Naive thymus-derived CD8-positive, alpha-beta T cell (primary cell): Measurements from ENCODE around the gene RNF145. TPM values are rescaled to one million over a fixed set of nuclear protein-coding genes. Genes with fewer than 3 reads are reported as not detected.
A peak's percentile ranks its signal among the peaks of the same experiment; 100 is the strongest.
"Not testable (repeated sequence)": the region's sequence is repeated elsewhere in the genome, so short reads cannot be mapped to it uniquely, and the experiment has no call there.

Source experiments
- ATAC-seq, 2 donors: fragments of 150-1000 bp; cut with Tn5 transposase in 1 of 2; sonication (Bioruptor Pico), chemical (Tn5 transposase) in 1 of 2; 1 replicate in 1 of 2; 2 replicates in 1 of 2; pipeline ENCODE4 v1.10.0; 2021; ENCODE audit warnings: mild to moderate bottlenecking in 2 of 2, moderate library complexity in 2 of 2
- POLR2A ChIA-PET: fragments of 350-600 bp; sonication (Branson Sonifier 250); formaldehyde crosslinking; loops from one replicate; lab custom pipeline; 2021; ENCODE audit warnings: antibody characterized with exemption; lab: Charles Lee
- DNase-seq, 10 donors: peaks; one replicate each; pipeline versions ENCODE4 v3.0.0 to v3.0.0-alpha.2; 2020 to 2022
- H3K27ac Mint-ChIP-seq, 10 donors: one replicate each; pipeline ENCODE4 v1.8.0; 2020 to 2022; ENCODE audit warnings: mild to moderate bottlenecking in 10 of 10, mixed read lengths in 10 of 10, moderate library complexity in 4 of 10, inconsistent platforms in 1 of 10
- H3K27me3 Mint-ChIP-seq, 5 donors: one replicate each; pipeline ENCODE4 v1.8.0; 2021 to 2022; ENCODE audit warnings: mixed read lengths in 5 of 5
- H3K36me3 Mint-ChIP-seq, 3 donors: one replicate each; pipeline ENCODE4 v1.8.0; 2020 to 2022; ENCODE audit warnings: mixed read lengths in 3 of 3, mild to moderate bottlenecking in 2 of 3, inconsistent platforms in 1 of 3
- H3K4me1 Mint-ChIP-seq, 4 donors: one replicate each; pipeline ENCODE4 v1.8.0; 2021 to 2022; ENCODE audit warnings: mixed read lengths in 4 of 4
- H3K4me3 Mint-ChIP-seq, 10 donors: one replicate each; pipeline ENCODE4 v1.8.0; 2020 to 2022; ENCODE audit warnings: mild to moderate bottlenecking in 10 of 10, mixed read lengths in 10 of 10, moderate library complexity in 6 of 10, inconsistent platforms in 1 of 10
- H3K9me3 Mint-ChIP-seq, 9 donors: one replicate each; pipeline ENCODE4 v1.8.0; 2020 to 2022; ENCODE audit warnings: mixed read lengths in 9 of 9, mild to moderate bottlenecking in 3 of 9, inconsistent platforms in 1 of 9, moderate library complexity in 1 of 9
- polyA plus RNA-seq, 3 donors: library from polyadenylated mRNA; unstranded; fragments of 300-500 nt; fragmentation: Illumina TruSeq; gene quantifications; one replicate each; pipeline ENCODE4 v1.2.3, GENCODE V29; 2021
- total RNA-seq, 8 experiments: library from RNA in 2 of 8; stranded (reverse) in 2 of 8; gene quantifications; one replicate each; pipeline ENCODE4 v1.2.3 and lab custom pipeline; 2021 to 2026

The RNF145 gene
- total and polyA plus RNA-seq, 5 experiments from 2014 or later, result 6.3 to 54.2 (median 11.2) TPM

DNA sequence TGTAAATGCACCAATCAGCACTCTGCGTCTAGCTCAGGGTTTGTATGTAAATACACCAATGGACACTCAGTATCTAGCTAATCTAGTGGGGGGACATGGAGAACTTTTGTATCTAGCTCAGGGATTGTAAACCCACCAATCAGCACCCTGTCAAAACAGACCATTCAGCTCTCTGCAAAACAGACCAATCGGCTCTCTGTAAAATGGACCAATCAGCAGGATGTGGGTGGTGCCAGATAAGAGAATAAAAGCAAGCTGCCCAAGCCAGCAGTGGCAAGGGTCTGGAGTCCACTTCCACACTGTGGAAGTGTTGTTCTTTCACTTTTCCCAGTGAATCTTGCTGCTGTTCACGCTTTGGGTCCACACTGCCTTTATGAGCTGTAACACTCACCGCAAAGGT lies 89.5 kb downstream of the RNF145 start:
- ATAC-seq, H3K36me3 Mint-ChIP-seq, DNase-seq, H3K27me3 Mint-ChIP-seq, H3K9me3 Mint-ChIP-seq, POLR2A ChIA-PET: not testable (repeated sequence)
- Mint-ChIP-seq H3K4me1 (peaks cover 12 to 23% (median 18%) of the 10 kb centered on the region in 4 donors), H3K27ac (peak overlapping the region; percentile 72 to 97 (median 90)), H3K4me3 (peak overlapping the region; percentile 60 to 90 (median 76))

DNA sequence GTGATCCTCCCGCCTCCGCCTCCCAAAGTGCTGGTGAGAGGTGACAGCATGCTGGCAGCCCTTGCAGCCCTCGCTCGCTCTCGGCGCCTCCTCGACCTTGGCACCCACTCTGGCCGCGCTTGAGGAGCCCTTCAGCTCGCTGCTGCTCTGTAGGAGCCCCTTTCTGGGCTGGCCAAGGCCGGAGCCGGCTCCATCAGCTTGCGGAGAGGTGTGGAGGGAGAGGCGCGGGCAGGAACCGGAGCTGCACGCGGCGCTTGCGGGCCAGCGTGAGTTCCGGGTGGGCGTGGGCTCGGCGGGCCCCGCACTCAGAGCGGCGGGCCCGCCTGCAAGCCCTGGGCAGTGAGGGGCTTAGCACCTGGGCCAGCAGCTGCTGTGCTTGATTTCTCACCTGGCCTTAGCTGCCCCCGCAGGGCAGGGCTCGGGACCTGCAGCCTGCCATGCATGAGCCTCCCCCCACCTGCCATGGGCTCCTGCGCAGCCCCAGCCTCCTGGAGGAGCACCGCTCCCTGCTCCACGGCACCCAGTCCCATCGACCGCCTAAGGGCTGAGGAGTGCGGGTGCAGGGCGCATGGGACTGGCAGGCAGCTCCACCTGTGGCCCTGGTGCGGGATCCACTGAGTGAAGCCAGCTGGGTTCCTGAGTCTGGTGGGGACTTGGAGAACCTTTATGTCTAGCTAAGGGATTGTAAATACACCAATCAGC lies 90.2 kb downstream of the RNF145 start:
- H3K9me3 Mint-ChIP-seq, H3K27me3 Mint-ChIP-seq, DNase-seq, H3K4me3 Mint-ChIP-seq, ATAC-seq, POLR2A ChIA-PET, H3K36me3 Mint-ChIP-seq: not testable (repeated sequence)
- Mint-ChIP-seq H3K27ac (peak overlapping the region in 2 of 10 donors; percentile 89 to 97), H3K4me1 (peaks cover 12 to 23% (median 18%) of the 10 kb centered on the region in 4 donors)

DNA sequence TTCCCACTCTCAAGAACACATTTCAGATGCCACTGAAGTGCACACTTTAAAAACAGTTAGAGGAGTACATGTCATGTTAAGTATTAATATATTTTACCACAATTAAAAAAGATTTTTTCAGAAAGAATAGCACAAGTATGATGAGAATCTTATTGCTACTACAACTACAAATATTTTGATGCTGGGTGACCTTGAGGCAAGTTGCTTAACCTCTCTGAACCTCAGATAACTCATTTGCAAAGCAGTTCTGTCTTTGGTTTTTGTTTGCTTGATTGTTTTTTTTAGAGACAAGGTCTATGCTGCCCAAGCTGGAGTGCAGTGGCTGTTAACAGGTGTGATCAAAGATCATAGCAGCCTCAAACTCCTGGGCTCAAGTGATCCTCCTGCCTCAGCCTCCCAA lies 95.9 kb downstream of the RNF145 start:
- H3K36me3 Mint-ChIP-seq, result no peaks in the 10 kb centered on the region
- H3K27ac Mint-ChIP-seq, result no peak overlapping the region
- DNase-seq (no peak), ATAC-seq (no peak)
- H3K9me3 Mint-ChIP-seq, result no peaks in the 10 kb centered on the region
- H3K4me3 Mint-ChIP-seq, result no peak overlapping the region
- peaks cover 7 to 18% (median 15%) of the 10 kb centered on the region in 5 donors for H3K27me3 Mint-ChIP-seq
- peaks cover 0 to 2% (median 0%) of the 10 kb centered on the region in 4 donors for H3K4me1 Mint-ChIP-seq
- POLR2A ChIA-PET, result interaction anchor here (0.6 kb wide), 1 partner anchor 13 kb away, joined by 3 read pairs; the partner anchor contains the start of gene EBF1

DNA sequence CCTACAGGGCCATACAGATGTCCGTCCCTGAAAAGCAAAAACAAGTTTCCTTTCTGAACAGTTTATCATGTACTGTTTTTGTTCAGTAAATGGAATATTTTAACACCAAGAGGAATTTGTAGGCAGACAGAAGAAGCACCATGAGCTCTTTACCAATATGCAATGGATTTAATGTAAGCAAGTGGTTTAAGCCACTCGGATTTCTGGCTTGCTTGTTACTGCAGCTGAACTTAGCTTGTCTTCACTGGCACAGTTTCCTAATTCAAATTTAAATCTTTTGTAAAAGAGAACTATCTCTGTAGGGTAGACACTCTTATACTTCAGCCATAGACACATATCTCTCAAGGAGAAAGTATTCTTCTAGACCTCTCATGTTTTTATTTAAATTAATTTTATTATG lies 96.9 kb downstream of the RNF145 start:
- Mint-ChIP-seq H3K4me3 (no peak overlapping the region), H3K9me3 (no peaks in the 10 kb centered on the region), H3K4me1 (no peaks in the 10 kb centered on the region), H3K36me3 (no peaks in the 10 kb centered on the region), H3K27me3 (peaks cover 7 to 25% (median 15%) of the 10 kb centered on the region in 5 donors), H3K27ac (no peak overlapping the region)
- no peak for ATAC-seq
- POLR2A ChIA-PET, result no interaction called here
- DNase-seq, result no peak

Other genes starting within 250 kb of the RNF145 start
- gene EBF1, start 109.6 kb downstream of the RNF145 start, total RNA-seq, result 1 to 10 TPM; 2.9 to 4.8 TPM
- under 1 TPM in 2 of 3 donors, not detected in 1; 0.07 to 0.60 TPM for gene EBF1, start 109.6 kb downstream of the RNF145 start, polyA plus RNA-seq
- gene UBLCP1, start 53.7 kb upstream of the RNF145 start, total RNA-seq, result 10 to 100 TPM; 37.8 to 39.6 TPM
- gene UBLCP1, start 53.7 kb upstream of the RNF145 start, polyA plus RNA-seq, result 10 to 100 TPM; 60.7 to 68.4 (median 64.1) TPM
- not detected for gene IL12B, start 120.9 kb upstream of the RNF145 start, total RNA-seq
- gene IL12B, start 120.9 kb upstream of the RNF145 start, polyA plus RNA-seq, result not detected